SK-N-SH (cell line): ENCODE data around the gene PLG. TPM values are rescaled to one million over a fixed set of nuclear protein-coding genes. Genes with fewer than 3 reads are reported as not detected.
"Not testable (repeated sequence)": the region's sequence is repeated elsewhere in the genome, so short reads cannot be mapped to it uniquely, and the experiment has no call there.

ENCODE experiments used
- CTCF ChIA-PET: fragments of 300-600, 350-600 bp; formaldehyde crosslinking; extraction: SDS; loops from one replicate; lab custom pipeline; 2021; lab: Yijun Ruan, JAX
- POLR2A ChIA-PET: fragments of 350-600 bp; sonication (Branson Sonifier 250); formaldehyde crosslinking; extraction: SDS; loops from one replicate; lab custom pipeline; 2020; ENCODE audit warnings: antibody characterized with exemption, inconsistent platforms; lab: Yijun Ruan, JAX
- DNase-seq: peaks from one replicate; pipeline ENCODE4 v3.0.0; 2012
- H2AFZ ChIP-seq: fragments of 200-600 bp; sonication (generic); 2 replicates; pipeline ENCODE4 v1.8.1; 2016; ENCODE audit warnings: antibody characterized with exemption, mild to moderate bottlenecking, low read depth
- H3F3A ChIP-seq: fragments of 200-600 bp; sonication (generic); replicated peaks from 2 replicates; pipeline ENCODE3; 2016; ENCODE audit warnings: antibody characterized with exemption, mild to moderate bottlenecking; ENCODE audit not compliant: insufficient read depth
- H3K27ac ChIP-seq, 2 experiments: fragments of 200-500 bp in 1 of 2; fragments of 200-600 bp in 1 of 2; sonication (Bioruptor generic) in 1 of 2; sonication (generic), shearing (Covaris generic) in 1 of 2; 2 replicates each; pipeline versions ENCODE4 v1.5.1 to v1.6.1; 2014 to 2016; ENCODE audit warnings: low read depth in 2 of 2, inconsistent platforms in 1 of 2, low read length in 1 of 2, mild to moderate bottlenecking in 1 of 2, mixed read lengths in 1 of 2
- H3K27me3 ChIP-seq: fragments of 200-600 bp; sonication (generic), shearing (Covaris generic); 2 replicates; pipeline ENCODE4 v1.6.1; 2016; ENCODE audit warnings: mixed run types; ENCODE audit not compliant: insufficient read depth
- H3K36me3 ChIP-seq, 2 experiments: fragments of 200-500 bp in 1 of 2; fragments of 200-600 bp in 1 of 2; sonication (Bioruptor generic) in 1 of 2; sonication (generic) in 1 of 2; replicated peaks in 1 of 2; 2 replicates each; pipeline versions ENCODE3 to v1.5.1; 2014 to 2016; ENCODE audit warnings: low read length in 1 of 2, mild to moderate bottlenecking in 1 of 2; ENCODE audit not compliant: insufficient read depth in 2 of 2, control insufficient read depth in 1 of 2
- H3K4me1 ChIP-seq, 2 experiments: fragments of 200-500 bp in 1 of 2; fragments of 200-600 bp in 1 of 2; sonication (Bioruptor generic) in 1 of 2; sonication (generic), shearing (Covaris generic) in 1 of 2; 2 replicates each; pipeline versions ENCODE4 v1.5.1 to v1.6.1; 2014 to 2016; ENCODE audit warnings: low read depth in 1 of 2, low read length in 1 of 2, mixed run types in 1 of 2; ENCODE audit not compliant: insufficient read depth in 2 of 2, control insufficient read depth in 1 of 2
- H3K4me2 ChIP-seq: fragments of 200-600 bp; sonication (generic), shearing (Covaris generic); 2 replicates; pipeline ENCODE4 v1.6.1; 2017; ENCODE audit warnings: mixed run types
- H3K4me3 ChIP-seq, 2 experiments: fragments of 200-500 bp in 1 of 2; fragments of 200-600 bp in 1 of 2; sonication (Bioruptor generic) in 1 of 2; sonication (generic), shearing (Covaris generic) in 1 of 2; 2 replicates each; pipeline versions ENCODE4 v1.5.1 to v1.8.1; 2014 to 2016; ENCODE audit warnings: low read depth in 2 of 2, inconsistent platforms in 1 of 2, low read length in 1 of 2, mild to moderate bottlenecking in 1 of 2, mixed read lengths in 1 of 2, moderate library complexity in 1 of 2
- H3K79me2 ChIP-seq: fragments of 200-600 bp; sonication (generic); 2 replicates; pipeline ENCODE4 v1.8.1; 2017; ENCODE audit warnings: mild to moderate bottlenecking; ENCODE audit not compliant: insufficient read depth
- H3K9ac ChIP-seq: fragments of 200-600 bp; sonication (generic); 2 replicates; pipeline ENCODE4 v1.6.1; 2017; ENCODE audit warnings: mixed run types
- H3K9me2 ChIP-seq: fragments of 200-600 bp; sonication (generic); 2 replicates; pipeline ENCODE4 v1.6.1; 2017; ENCODE audit warnings: mixed run types
- H3K9me3 ChIP-seq: fragments of 200-600 bp; sonication (generic); 2 replicates; pipeline ENCODE4 v1.6.1; 2017; ENCODE audit warnings: mixed run types, mild to moderate bottlenecking, moderate library complexity
- H4K20me1 ChIP-seq: fragments of 200-600 bp; sonication (generic); 2 replicates; pipeline ENCODE4 v1.6.1; 2017; ENCODE audit warnings: mild to moderate bottlenecking, mixed run types; ENCODE audit not compliant: insufficient read depth
- EP300 ChIP-seq, 2 experiments: IDR thresholded peaks; 2 replicates each; pipeline versions ENCODE4 v1.4.0 to v1.6.1; 2012; ENCODE audit warnings: borderline replicate concordance in 1 of 2, low read depth in 1 of 2, low read length in 1 of 2
- FOXJ3 ChIP-seq: sonication (generic); formaldehyde crosslinking; IDR thresholded peaks from 2 replicates; pipeline ENCODE4 v1.5.1; 2020; ENCODE audit warnings: mild to moderate bottlenecking, missing genetic modification reagents
- IRF3 ChIP-seq: fragments of 150-350 bp; IDR thresholded peaks from 2 replicates; pipeline ENCODE4 v1.6.1; 2016; ENCODE audit warnings: mild to moderate bottlenecking, low read depth, low read length
- JUND ChIP-seq: IDR thresholded peaks from 2 replicates; pipeline ENCODE4 v1.4.0; 2012
- MEF2A ChIP-seq: IDR thresholded peaks from 2 replicates; pipeline ENCODE4 v1.4.0; 2012; ENCODE audit warnings: low read depth, borderline replicate concordance
- MXI1 ChIP-seq: IDR thresholded peaks from 2 replicates; pipeline ENCODE4 v1.6.1; 2012; ENCODE audit warnings: mild to moderate bottlenecking, low read depth, low read length, improper control_type of control experiment
- NFIC ChIP-seq: IDR thresholded peaks from 2 replicates; pipeline ENCODE4 v1.4.0; 2012; ENCODE audit warnings: borderline replicate concordance
- POLR2AphosphoS5 ChIP-seq: IDR thresholded peaks from 2 replicates; pipeline ENCODE4 v1.6.1; 2012; ENCODE audit warnings: low read depth, low read length
- RAD21 ChIP-seq: IDR thresholded peaks from 2 replicates; pipeline ENCODE4 v1.6.1; 2012; ENCODE audit warnings: mild to moderate bottlenecking, low read length
- RCOR1 ChIP-seq: fragments of 150-350 bp; IDR thresholded peaks from 2 replicates; pipeline ENCODE4 v1.6.1; 2017; ENCODE audit warnings: antibody characterized with exemption, low read length
- REST ChIP-seq: IDR thresholded peaks from 2 replicates; pipeline ENCODE4 v1.6.1; 2012; ENCODE audit warnings: mild to moderate bottlenecking, low read depth, low read length, moderate library complexity
- SMC3 ChIP-seq: IDR thresholded peaks from 2 replicates; pipeline ENCODE4 v1.6.1; 2012; ENCODE audit warnings: low read depth, low read length, improper control_type of control experiment
- TCF12 ChIP-seq: IDR thresholded peaks from 2 replicates; pipeline ENCODE4 v1.4.0; 2012
- TEAD4 ChIP-seq: IDR thresholded peaks from 2 replicates; pipeline ENCODE4 v1.4.0; 2012; ENCODE audit warnings: mild to moderate bottlenecking, borderline replicate concordance; ENCODE audit not compliant: insufficient read depth
- USF1 ChIP-seq: IDR thresholded peaks from 2 replicates; pipeline ENCODE4 v1.4.0; 2012; ENCODE audit warnings: low read depth, borderline replicate concordance
- USF2 ChIP-seq: fragments of 150-350 bp; IDR thresholded peaks from 2 replicates; pipeline ENCODE4 v1.6.1; 2017; ENCODE audit warnings: antibody characterized with exemption, low read length, low read depth, borderline replicate concordance
- YY1 ChIP-seq: IDR thresholded peaks from 2 replicates; pipeline ENCODE4 v1.4.0; 2012; ENCODE audit warnings: low read depth, mild to moderate bottlenecking
- WGBS: methylation state at CpG from one replicate; pipeline ENCODE4 v1.1.6; 2017; ENCODE audit warnings: low lambda C conversion rate; 5-methylcytosine and 5-hydroxymethylcytosine counted together
- polyA plus RNA-seq, 3 experiments: library from polyadenylated mRNA; depleted of rRNA; stranded (reverse); fragments of >200 nt; gene quantifications; 2 replicates each; pipeline ENCODE4 v1.2.3, GENCODE V29; 2012

The PLG gene
- polyA plus RNA-seq, 1 of the 3 experiments (the other 2 are of a cell fraction), result not detected

GRCh38 chr6:160696884-160697283, 5.2 kb upstream of the PLG start:
- H3K4me3 ChIP-seq, H2AFZ ChIP-seq, H3K9ac ChIP-seq, H3K4me1 ChIP-seq, POLR2A ChIA-PET, H3K36me3 ChIP-seq, H3K79me2 ChIP-seq, H3K4me2 ChIP-seq, H3K27ac ChIP-seq, CTCF ChIA-PET, H3F3A ChIP-seq, H4K20me1 ChIP-seq, H3K9me2 ChIP-seq, H3K9me3 ChIP-seq, H3K27me3 ChIP-seq, DNase-seq: not testable (repeated sequence)
- 0% methylated on average over 3 of the region's 3 CpGs for WGBS

- H3K4me3 ChIP-seq, result no peak overlapping the region
- H3K36me3 ChIP-seq, result no peaks in the 10 kb centered on the region
- no peaks in the 10 kb centered on the region for H3K79me2 ChIP-seq
- no peaks in the 10 kb centered on the region for H3K9me2 ChIP-seq
- H4K20me1 ChIP-seq, result no peaks in the 10 kb centered on the region
- H3K27me3 ChIP-seq, result no peaks in the 10 kb centered on the region
- TF ChIP-seq FOXJ3 (CRISPR knock-in tag) (no peak), USF1 (no peak), NFIC (no peak), YY1 (no peak), TEAD4 (no peak), TCF12 (no peak), MXI1 (no peak), IRF3 (no peak), RAD21 (no peak), REST (no peak), MEF2A (no peak), RCOR1 (no peak), SMC3 (no peak), EP300 (IDR thresholded peaks at IDR 0.05; ENCODE audit: borderline replicate concordance in 1 of 2, low read depth in 1 of 2, low read length in 1 of 2) (no peak), USF2 (no peak), JUND (no peak), POLR2AphosphoS5 (no peak)
- TF ChIP-seq, all 33 proteins: peak for 0
- WGBS, result 2% methylated on average over 6 of the region's 6 CpGs
- CTCF ChIA-PET, result no interaction called here
- no peak overlapping the region for H2AFZ ChIP-seq
- POLR2A ChIA-PET, result no interaction called here
- no peak for DNase-seq
- H3K4me2 ChIP-seq, result no peak overlapping the region
- H3K27ac ChIP-seq, result no peak overlapping the region
- no peaks in the 10 kb centered on the region for H3F3A ChIP-seq
- H3K4me1 ChIP-seq, result no peaks in the 10 kb centered on the region
- no peaks in the 10 kb centered on the region for H3K9me3 ChIP-seq
- no peak overlapping the region for H3K9ac ChIP-seq
Observed at GRCh38 chr6:160697826-160698225, 4.2 kb upstream of the PLG start.

GRCh38 chr6:160704688-160705087, 2.6 kb downstream of the PLG start:
- H3K27me3 ChIP-seq, H3K4me1 ChIP-seq, POLR2A ChIA-PET, H3K9me2 ChIP-seq, H3K4me2 ChIP-seq, H4K20me1 ChIP-seq, H3F3A ChIP-seq, H3K36me3 ChIP-seq, H3K27ac ChIP-seq, CTCF ChIA-PET, H3K79me2 ChIP-seq, H3K4me3 ChIP-seq, DNase-seq, H2AFZ ChIP-seq, H3K9ac ChIP-seq, H3K9me3 ChIP-seq: not testable (repeated sequence)
- 1% methylated on average over 7 of the region's 7 CpGs for WGBS
